ENCODE results near the gene PANX1.

PANX1 gene

DNA sequence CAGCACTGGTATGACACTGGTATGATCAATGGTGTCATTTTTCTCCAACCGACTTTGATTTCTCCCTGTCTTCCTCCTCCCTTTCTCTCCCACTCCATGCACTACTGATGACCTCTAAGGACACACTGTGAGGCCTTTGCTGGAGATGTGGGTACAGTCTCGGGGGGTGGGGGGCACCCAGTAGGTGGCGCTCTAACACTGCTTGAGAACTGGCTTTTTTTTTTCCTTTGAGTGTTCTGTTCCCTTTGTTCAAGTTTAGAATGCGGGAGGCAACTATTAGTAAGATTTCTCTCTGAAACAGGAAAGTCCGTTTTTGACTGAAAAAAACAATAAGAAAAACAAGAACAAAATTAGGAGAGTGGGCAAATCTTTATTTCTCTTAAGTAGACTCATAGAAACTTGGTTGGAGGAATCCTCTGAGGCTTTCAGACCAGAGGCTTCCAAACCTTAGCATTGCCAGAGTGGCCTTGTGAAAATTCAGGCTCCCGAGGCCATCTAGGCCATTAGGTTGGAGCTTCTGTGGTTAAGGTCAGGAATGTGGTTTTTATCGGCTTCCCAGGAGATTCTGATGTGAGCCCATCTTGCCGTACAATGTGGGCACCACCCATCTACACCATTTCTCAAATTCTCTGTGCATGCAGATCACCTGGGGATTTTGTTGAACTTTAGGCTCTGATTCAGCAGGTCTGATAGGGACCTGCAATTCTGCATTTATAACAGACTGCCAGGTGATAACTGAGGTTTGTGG lies 43.2 kb downstream of the PANX1 start:
- H3K27me3 ChIP-seq (ENCODE audit: control insufficient read depth, low read length), result no peaks in the 10 kb centered on the region
- 0 out of 2 replicates have a peak, but pooled peaks cover 4% of the 10 kb centered on the region for H4K20me1 ChIP-seq (ENCODE audit: control insufficient read depth, insufficient read depth, low read depth, low read length)
- TF ChIP-seq, protein P1, sequence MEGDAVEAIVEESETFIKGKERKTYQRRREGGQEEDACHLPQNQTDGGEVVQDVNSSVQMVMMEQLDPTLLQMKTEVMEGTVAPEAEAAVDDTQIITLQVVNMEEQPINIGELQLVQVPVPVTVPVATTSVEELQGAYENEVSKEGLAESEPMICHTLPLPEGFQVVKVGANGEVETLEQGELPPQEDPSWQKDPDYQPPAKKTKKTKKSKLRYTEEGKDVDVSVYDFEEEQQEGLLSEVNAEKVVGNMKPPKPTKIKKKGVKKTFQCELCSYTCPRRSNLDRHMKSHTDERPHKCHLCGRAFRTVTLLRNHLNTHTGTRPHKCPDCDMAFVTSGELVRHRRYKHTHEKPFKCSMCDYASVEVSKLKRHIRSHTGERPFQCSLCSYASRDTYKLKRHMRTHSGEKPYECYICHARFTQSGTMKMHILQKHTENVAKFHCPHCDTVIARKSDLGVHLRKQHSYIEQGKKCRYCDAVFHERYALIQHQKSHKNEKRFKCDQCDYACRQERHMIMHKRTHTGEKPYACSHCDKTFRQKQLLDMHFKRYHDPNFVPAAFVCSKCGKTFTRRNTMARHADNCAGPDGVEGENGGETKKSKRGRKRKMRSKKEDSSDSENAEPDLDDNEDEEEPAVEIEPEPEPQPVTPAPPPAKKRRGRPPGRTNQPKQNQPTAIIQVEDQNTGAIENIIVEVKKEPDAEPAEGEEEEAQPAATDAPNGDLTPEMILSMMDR (IDR thresholded peaks at IDR 0.05; ENCODE audit: low read depth, low read length, poor library complexity, severe bottlenecking), result peak; percentile 91
- TF ChIP-seq EZH2phosphoT487 (IDR thresholded peaks at IDR 0.05; ENCODE audit: borderline replicate concordance, low read length), result no peak
- no peak overlapping the region for H3K4me3 ChIP-seq (ENCODE audit: low read length)
- no peaks in the 10 kb centered on the region for H3K9me3 ChIP-seq (ENCODE audit: control insufficient read depth, insufficient read depth, low read length)
- no peaks in the 10 kb centered on the region for H3F3A ChIP-seq (ENCODE audit: control insufficient read depth, insufficient read depth)
- H3K9me2 ChIP-seq (replicated peaks; ENCODE audit: control insufficient read depth, low read length), result no peaks in the 10 kb centered on the region
- H3K4me2 ChIP-seq (ENCODE audit: low read length), result no peak overlapping the region
- no peaks in the 10 kb centered on the region for H3K4me1 ChIP-seq (ENCODE audit: control insufficient read depth, low read length)
- H3K36me3 ChIP-seq (ENCODE audit: control insufficient read depth, low read length), result no peaks in the 10 kb centered on the region
- H3K79me2 ChIP-seq (ENCODE audit: control insufficient read depth, low read length), result peaks cover 1% of the 10 kb centered on the region; the same call in 1 of the 2 replicates
- no peak overlapping the region for H3K27ac ChIP-seq (ENCODE audit: low read depth, low read length)

DNA sequence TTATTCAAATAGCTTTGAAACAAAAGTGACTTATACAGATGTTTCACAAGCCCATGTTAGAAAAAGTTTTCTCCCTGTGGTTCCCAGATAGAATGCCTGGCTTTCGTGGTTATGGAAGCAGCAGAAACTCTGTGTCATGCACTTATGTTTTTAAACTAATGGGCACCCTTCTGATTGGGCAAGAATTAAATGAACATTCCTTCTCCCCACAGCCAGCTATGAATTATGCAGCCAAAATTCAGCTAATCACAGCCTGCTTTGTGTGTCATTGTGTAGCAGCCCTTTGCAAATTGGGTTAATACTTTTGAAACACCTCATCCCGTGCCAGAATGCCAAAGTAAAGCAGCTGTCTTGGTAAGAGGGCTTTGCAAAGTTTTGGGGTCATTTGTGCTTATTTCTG lies 46.9 kb downstream of the PANX1 start:
- Histone ChIP-seq H3K9me3 (ENCODE audit: control insufficient read depth, insufficient read depth, low read length) (no peaks in the 10 kb centered on the region), H4K20me1 (ENCODE audit: control insufficient read depth, insufficient read depth, low read depth, low read length) (0 out of 2 replicates have a peak, but pooled peaks cover 4% of the 10 kb centered on the region), H3K4me2 (ENCODE audit: low read length) (no peak overlapping the region), H3K9me2 (replicated peaks; ENCODE audit: control insufficient read depth, low read length) (no peaks in the 10 kb centered on the region), H3K36me3 (ENCODE audit: control insufficient read depth, low read length) (no peaks in the 10 kb centered on the region), H3K27ac (ENCODE audit: low read depth, low read length) (no peak overlapping the region), H3K79me2 (ENCODE audit: control insufficient read depth, low read length) (no peaks in the 10 kb centered on the region), H3F3A (ENCODE audit: control insufficient read depth, insufficient read depth) (no peaks in the 10 kb centered on the region), H3K4me1 (ENCODE audit: control insufficient read depth, low read length) (no peaks in the 10 kb centered on the region), H3K4me3 (ENCODE audit: low read length) (no peak overlapping the region), H3K27me3 (ENCODE audit: control insufficient read depth, low read length) (no peaks in the 10 kb centered on the region)
- TF ChIP-seq, protein P1 (IDR thresholded peaks at IDR 0.05; ENCODE audit: low read depth, low read length, poor library complexity, severe bottlenecking), result no peak
- no peak for TF ChIP-seq EZH2phosphoT487 (IDR thresholded peaks at IDR 0.05; ENCODE audit: borderline replicate concordance, low read length)

DNA sequence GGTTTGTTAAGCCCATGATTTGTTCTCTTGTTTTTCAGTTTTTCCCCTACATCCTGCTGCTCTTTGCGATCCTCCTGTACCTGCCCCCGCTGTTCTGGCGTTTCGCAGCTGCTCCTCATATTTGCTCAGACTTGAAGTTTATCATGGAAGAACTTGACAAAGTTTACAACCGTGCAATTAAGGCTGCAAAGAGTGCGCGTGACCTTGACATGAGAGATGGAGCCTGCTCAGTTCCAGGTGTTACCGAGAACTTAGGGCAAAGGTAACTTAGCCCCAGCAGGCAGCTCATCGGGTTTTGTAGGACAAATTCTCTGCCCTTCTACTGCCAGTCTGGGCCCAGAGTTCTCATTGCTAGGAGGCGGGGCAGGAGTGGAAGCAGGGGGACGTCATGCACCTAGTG lies 49.7 kb downstream of the PANX1 start:
- Histone ChIP-seq H3K9me3 (ENCODE audit: control insufficient read depth, insufficient read depth, low read length) (no peaks in the 10 kb centered on the region), H3K9me2 (replicated peaks; ENCODE audit: control insufficient read depth, low read length) (no peaks in the 10 kb centered on the region), H3K27me3 (ENCODE audit: control insufficient read depth, low read length) (no peaks in the 10 kb centered on the region), H3K36me3 (ENCODE audit: control insufficient read depth, low read length) (peaks cover 4% of the 10 kb centered on the region), H3K79me2 (ENCODE audit: control insufficient read depth, low read length) (no peaks in the 10 kb centered on the region), H3K4me1 (ENCODE audit: control insufficient read depth, low read length) (no peaks in the 10 kb centered on the region), H4K20me1 (ENCODE audit: control insufficient read depth, insufficient read depth, low read depth, low read length) (no peaks in the 10 kb centered on the region), H3K27ac (ENCODE audit: low read depth, low read length) (no peak overlapping the region), H3K4me3 (ENCODE audit: low read length) (no peak overlapping the region), H3F3A (ENCODE audit: control insufficient read depth, insufficient read depth) (no peaks in the 10 kb centered on the region), H3K4me2 (ENCODE audit: low read length) (no peak overlapping the region)
- TF ChIP-seq EZH2phosphoT487 (IDR thresholded peaks at IDR 0.05; ENCODE audit: borderline replicate concordance, low read length), result no peak
- TF ChIP-seq, protein P1 (IDR thresholded peaks at IDR 0.05; ENCODE audit: low read depth, low read length, poor library complexity, severe bottlenecking), result no peak

Measured in DOHH2 (cell line).